Mammary epithelial cell (primary cell): Measurements from ENCODE around the gene PSKH1.

Experiments used
- CTCF ChIP-seq, 2 donors: IDR thresholded peaks in 1 of 2; conservative IDR thresholded peaks in 1 of 2; 2 replicates each; pipeline ENCODE4 v1.5.1; 2011 to 2012; ENCODE audit warnings: inconsistent platforms in 2 of 2, low read length in 2 of 2, mild to moderate bottlenecking in 2 of 2, control low read depth in 1 of 2, low read depth in 1 of 2; ENCODE audit not compliant: insufficient read depth in 1 of 2; ENCODE audit errors: extremely low read depth in 1 of 2
- EZH2 ChIP-seq: IDR thresholded peaks from 2 replicates; pipeline ENCODE4 v1.6.1; 2012; ENCODE audit warnings: low read length, inconsistent platforms, borderline replicate concordance

GRCh38 chr16:67843343-67843765 lies 49.7 kb upstream of the PSKH1 start:
- TF ChIP-seq CTCF (conservative IDR thresholded peaks at IDR 0.05 in 1 of 2, IDR thresholded peaks at IDR 0.05 in 1 of 2; ENCODE audit: extremely low read depth in 1 of 2, insufficient read depth in 1 of 2, low read depth in 1 of 2, low read length in 2 of 2), result no peak
- TF ChIP-seq EZH2, result no peak
